IPS-15b (cell line): ENCODE data around the gene CEP72.
"Not testable (repeated sequence)": the region's sequence is repeated elsewhere in the genome, so short reads cannot be mapped to it uniquely, and the experiment has no call there.

Experiments used
- H3K27me3 ChIP-seq: one replicate; pipeline ENCODE4 v1.6.1; 2013; ENCODE audit warnings: low read length; ENCODE audit not compliant: control insufficient read depth, insufficient read depth
- H3K36me3 ChIP-seq: one replicate; pipeline ENCODE4 v1.6.1; 2013; ENCODE audit warnings: low read length; ENCODE audit not compliant: control insufficient read depth, insufficient read depth
- H3K4me1 ChIP-seq: one replicate; pipeline ENCODE4 v1.6.1; 2013; ENCODE audit warnings: mild to moderate bottlenecking, low read length; ENCODE audit not compliant: control insufficient read depth, insufficient read depth
- H3K4me3 ChIP-seq: one replicate; pipeline ENCODE4 v1.5.1; 2013; ENCODE audit warnings: low read depth, low read length
- H3K9ac ChIP-seq: one replicate; pipeline ENCODE4 v1.6.1; 2013; ENCODE audit warnings: low read depth, mild to moderate bottlenecking, low read length
- H3K9me3 ChIP-seq: one replicate; pipeline ENCODE4 v1.6.1; 2013; ENCODE audit warnings: mild to moderate bottlenecking, low read length; ENCODE audit not compliant: control insufficient read depth, insufficient read depth

CEP72 gene

GRCh38 chr5:682216-682615 is 70.1 kb downstream of the CEP72 start:
- H3K36me3 ChIP-seq, H3K9me3 ChIP-seq, H3K27me3 ChIP-seq, H3K4me1 ChIP-seq, H3K9ac ChIP-seq, H3K4me3 ChIP-seq: not testable (repeated sequence)

GRCh38 chr5:682651-683358 is 70.7 kb downstream of the CEP72 start:
- not testable (repeated sequence) for H3K9ac ChIP-seq, H3K27me3 ChIP-seq, H3K9me3 ChIP-seq, H3K36me3 ChIP-seq, H3K4me1 ChIP-seq, H3K4me3 ChIP-seq

GRCh38 chr5:683551-684481 is 71.7 kb downstream of the CEP72 start:
- H3K9ac ChIP-seq, result no peak overlapping the region
- H3K36me3 ChIP-seq, result no peaks in the 10 kb centered on the region
- H3K4me1 ChIP-seq, result no peaks in the 10 kb centered on the region
- H3K9me3 ChIP-seq, result no peaks in the 10 kb centered on the region
- H3K27me3 ChIP-seq, result no peaks in the 10 kb centered on the region
- no peak overlapping the region for H3K4me3 ChIP-seq

GRCh38 chr5:684751-685216 is 72.6 kb downstream of the CEP72 start:
- no peak overlapping the region for H3K9ac ChIP-seq
- no peaks in the 10 kb centered on the region for H3K9me3 ChIP-seq
- no peaks in the 10 kb centered on the region for H3K27me3 ChIP-seq

GRCh38 chr5:685262-686171 is 73.4 kb downstream of the CEP72 start:
- Histone ChIP-seq H3K27me3 (no peaks in the 10 kb centered on the region), H3K4me3 (no peak overlapping the region), H3K9ac (no peak overlapping the region), H3K36me3 (no peaks in the 10 kb centered on the region), H3K4me1 (no peaks in the 10 kb centered on the region), H3K9me3 (no peaks in the 10 kb centered on the region)

More at GRCh38 chr5:684751-685216, 72.6 kb downstream of the CEP72 start:
- H3K4me3 ChIP-seq, result no peak overlapping the region
- H3K4me1 ChIP-seq, result no peaks in the 10 kb centered on the region
- no peaks in the 10 kb centered on the region for H3K36me3 ChIP-seq

GRCh38 chr5:686172-686523 is 74.0 kb downstream of the CEP72 start:
- not testable (repeated sequence) for H3K4me3 ChIP-seq, H3K9ac ChIP-seq, H3K27me3 ChIP-seq, H3K9me3 ChIP-seq, H3K36me3 ChIP-seq, H3K4me1 ChIP-seq

GRCh38 chr5:686936-687335 is 74.8 kb downstream of the CEP72 start:
- H3K9me3 ChIP-seq, H3K27me3 ChIP-seq, H3K4me3 ChIP-seq, H3K4me1 ChIP-seq, H3K36me3 ChIP-seq, H3K9ac ChIP-seq: not testable (repeated sequence)

GRCh38 chr5:688348-689010 is 76.3 kb downstream of the CEP72 start:
- not testable (repeated sequence) for H3K4me3 ChIP-seq, H3K27me3 ChIP-seq, H3K36me3 ChIP-seq

GRCh38 chr5:690293-690692 is 78.2 kb downstream of the CEP72 start:
- not testable (repeated sequence) for H3K9me3 ChIP-seq, H3K4me3 ChIP-seq, H3K9ac ChIP-seq, H3K36me3 ChIP-seq, H3K27me3 ChIP-seq, H3K4me1 ChIP-seq

More at GRCh38 chr5:688348-689010, 76.3 kb downstream of the CEP72 start:
- H3K4me1 ChIP-seq, H3K9me3 ChIP-seq, H3K9ac ChIP-seq: not testable (repeated sequence)

GRCh38 chr5:691049-691448 is 78.9 kb downstream of the CEP72 start:
- not testable (repeated sequence) for H3K36me3 ChIP-seq, H3K9ac ChIP-seq, H3K9me3 ChIP-seq, H3K4me1 ChIP-seq, H3K27me3 ChIP-seq, H3K4me3 ChIP-seq

- Histone ChIP-seq H3K4me1 (no peaks in the 10 kb centered on the region), H3K9me3 (no peaks in the 10 kb centered on the region), H3K4me3 (no peak overlapping the region), H3K27me3 (no peaks in the 10 kb centered on the region), H3K36me3 (no peaks in the 10 kb centered on the region), H3K9ac (no peak overlapping the region)
Observed at GRCh38 chr5:691817-692528, 79.8 kb downstream of the CEP72 start.
